22Rv1 (cell line): Measurements from ENCODE around the gene DMXL1.

ENCODE experiments used
- CTCF ChIP-seq: fragments of 450-650 bp; IDR thresholded peaks from 2 replicates; pipeline ENCODE4 v1.5.1; 2017; ENCODE audit warnings: mild to moderate bottlenecking
- ZFX ChIP-seq: fragments of 450-650 bp; IDR thresholded peaks from 2 replicates; pipeline ENCODE4 v1.6.1; 2017; ENCODE audit warnings: antibody characterized with exemption, borderline replicate concordance

DNA sequence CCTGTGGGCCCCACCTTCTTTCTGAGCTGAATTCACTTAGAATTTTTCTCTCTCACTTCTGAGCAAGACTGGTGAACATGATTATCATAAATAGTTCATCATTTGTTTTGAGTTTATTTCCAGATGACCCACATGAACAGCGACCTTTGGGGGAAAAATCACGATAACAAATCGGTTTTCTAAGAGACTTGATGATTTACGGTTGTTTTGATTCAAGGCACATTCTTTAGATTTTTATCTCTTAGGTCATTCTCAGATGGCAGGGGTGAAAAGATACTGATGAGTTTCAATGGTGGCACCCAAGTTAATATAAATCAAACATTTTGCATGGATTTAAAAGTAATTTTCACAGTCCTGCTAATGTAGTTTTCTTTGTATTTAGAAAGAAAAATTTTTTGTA, 95.1 kb downstream of the DMXL1 start:
- TF ChIP-seq CTCF (no peak), ZFX (no peak)
